Fibroblast of upper back skin (primary cell): ENCODE results near the gene KIAA0232.

Experiments used
- DNase-seq: peaks from one replicate; pipeline ENCODE4 v3.0.0-alpha.2; 2013

The KIAA0232 gene

GRCh38 chr4:6855692-6856297 is 73.3 kb downstream of the KIAA0232 start:
- peak; percentile 60 for DNase-seq

- peak; percentile 10 for DNase-seq
These were observed 73.9 kb downstream of the KIAA0232 start for GRCh38 chr4:6856391-6856790.

GRCh38 chr4:6857009-6857882 is 74.7 kb downstream of the KIAA0232 start:
- DNase-seq: no peak

GRCh38 chr4:6858997-6859396 is 76.5 kb downstream of the KIAA0232 start:
- no peak for DNase-seq

- no peak for DNase-seq
These were observed 77.0 kb downstream of the KIAA0232 start for GRCh38 chr4:6859543-6859942.

- DNase-seq: no peak
These were observed 85.9 kb downstream of the KIAA0232 start for GRCh38 chr4:6868386-6868785.

GRCh38 chr4:6869944-6870343 is 87.4 kb downstream of the KIAA0232 start:
- no peak for DNase-seq

- DNase-seq: peak; percentile 3
These were observed 90.8 kb downstream of the KIAA0232 start for GRCh38 chr4:6873291-6873690.

GRCh38 chr4:6873792-6874461 is 91.4 kb downstream of the KIAA0232 start:
- peak; percentile 40 for DNase-seq

- no peak for DNase-seq
These were observed 92.5 kb downstream of the KIAA0232 start for GRCh38 chr4:6874981-6875380.

GRCh38 chr4:6875431-6875831 is 92.9 kb downstream of the KIAA0232 start:
- DNase-seq: no peak

GRCh38 chr4:6876440-6876839 is 93.9 kb downstream of the KIAA0232 start:
- DNase-seq: peak; percentile 41

GRCh38 chr4:6877067-6877466 is 94.5 kb downstream of the KIAA0232 start:
- no peak for DNase-seq

- no peak for DNase-seq
These were observed 96.0 kb downstream of the KIAA0232 start for GRCh38 chr4:6878451-6879059.

- DNase-seq: no peak
These were observed 98.2 kb downstream of the KIAA0232 start for GRCh38 chr4:6880691-6881090.

- DNase-seq: no peak
These were observed 99.4 kb downstream of the KIAA0232 start for GRCh38 chr4:6881908-6882307.

- peak; percentile 3 for DNase-seq
These were observed 101.9 kb downstream of the KIAA0232 start for GRCh38 chr4:6884341-6884870.

GRCh38 chr4:6885953-6886557 is 103.5 kb downstream of the KIAA0232 start:
- peak; percentile 53 for DNase-seq

- no peak for DNase-seq
These were observed 104.4 kb downstream of the KIAA0232 start for GRCh38 chr4:6886886-6887285.

GRCh38 chr4:6887591-6888371 is 105.3 kb downstream of the KIAA0232 start:
- DNase-seq: peak; percentile 26

- DNase-seq: no peak
These were observed 106.1 kb downstream of the KIAA0232 start for GRCh38 chr4:6888506-6889071.
